GM12878 (cell line): ENCODE data around the gene ZNF3.

Experiments used
- ATF7 ChIP-seq: fragments of 450-650 bp; IDR thresholded peaks from 2 replicates; pipeline ENCODE4 v1.6.1; 2016; ENCODE audit warnings: low read depth, mild to moderate bottlenecking
- CTCF ChIP-seq, 3 experiments: IDR thresholded peaks in 2 of 3; conservative IDR thresholded peaks in 1 of 3; 2 replicates each; pipeline ENCODE4 v1.5.1; 2011; ENCODE audit warnings: low read depth in 3 of 3, low read length in 3 of 3, mild to moderate bottlenecking in 3 of 3, control low read depth in 2 of 3, moderate library complexity in 2 of 3, inconsistent platforms in 1 of 3, mixed read lengths in 1 of 3; ENCODE audit not compliant: control insufficient read depth in 2 of 3, insufficient read depth in 1 of 3; ENCODE audit errors: extremely low read depth in 1 of 3
- MXI1 ChIP-seq: fragments of 150-350 bp; IDR thresholded peaks from 2 replicates; pipeline ENCODE4 v1.6.1; 2011; ENCODE audit warnings: low read depth, mild to moderate bottlenecking, inconsistent platforms, low read length, improper control_type of control experiment
- NR2F1 ChIP-seq: fragments of 450-650 bp; conservative IDR thresholded peaks from 2 replicates; pipeline ENCODE4 v1.6.1; 2017; ENCODE audit warnings: mild to moderate bottlenecking
- POLR2A ChIP-seq: IDR thresholded peaks from 2 replicates; pipeline ENCODE4 v1.6.1; 2011; ENCODE audit warnings: low read depth, mild to moderate bottlenecking, low read length
- REST ChIP-seq: IDR thresholded peaks from 2 replicates; pipeline ENCODE4 v1.6.1; 2012; ENCODE audit warnings: mild to moderate bottlenecking, low read depth, low read length
- RFX5 ChIP-seq: IDR thresholded peaks from 2 replicates; pipeline ENCODE4 v1.6.1; 2011; ENCODE audit warnings: low read depth, low read length, improper control_type of control experiment

- TF ChIP-seq CTCF (IDR thresholded peaks at IDR 0.05 in 2 of 3, conservative IDR thresholded peaks at IDR 0.05 in 1 of 3; ENCODE audit: control insufficient read depth in 2 of 3, extremely low read depth in 1 of 3, insufficient read depth in 1 of 3, low read depth in 3 of 3, low read length in 3 of 3) (no peak), REST (no peak), MXI1 (no peak), NR2F1 (no peak), ATF7 (no peak), POLR2A (no peak), RFX5 (no peak)
These were observed 19.9 kb downstream of the ZNF3 start for GRCh38 chr7:100061518-100062193.
